ENCODE results near the gene TNFRSF25.
A peak's percentile ranks its signal among the peaks of the same experiment; 100 is the strongest.
"Not testable (repeated sequence)": the region's sequence is repeated elsewhere in the genome, so short reads cannot be mapped to it uniquely, and the experiment has no call there.

The TNFRSF25 gene

GRCh38 chr1:6444377-6444776 lies 21.6 kb downstream of the TNFRSF25 start:
- no peak for TF ChIP-seq ZFX (IDR thresholded peaks at IDR 0.05)
- TF ChIP-seq, protein P1, sequence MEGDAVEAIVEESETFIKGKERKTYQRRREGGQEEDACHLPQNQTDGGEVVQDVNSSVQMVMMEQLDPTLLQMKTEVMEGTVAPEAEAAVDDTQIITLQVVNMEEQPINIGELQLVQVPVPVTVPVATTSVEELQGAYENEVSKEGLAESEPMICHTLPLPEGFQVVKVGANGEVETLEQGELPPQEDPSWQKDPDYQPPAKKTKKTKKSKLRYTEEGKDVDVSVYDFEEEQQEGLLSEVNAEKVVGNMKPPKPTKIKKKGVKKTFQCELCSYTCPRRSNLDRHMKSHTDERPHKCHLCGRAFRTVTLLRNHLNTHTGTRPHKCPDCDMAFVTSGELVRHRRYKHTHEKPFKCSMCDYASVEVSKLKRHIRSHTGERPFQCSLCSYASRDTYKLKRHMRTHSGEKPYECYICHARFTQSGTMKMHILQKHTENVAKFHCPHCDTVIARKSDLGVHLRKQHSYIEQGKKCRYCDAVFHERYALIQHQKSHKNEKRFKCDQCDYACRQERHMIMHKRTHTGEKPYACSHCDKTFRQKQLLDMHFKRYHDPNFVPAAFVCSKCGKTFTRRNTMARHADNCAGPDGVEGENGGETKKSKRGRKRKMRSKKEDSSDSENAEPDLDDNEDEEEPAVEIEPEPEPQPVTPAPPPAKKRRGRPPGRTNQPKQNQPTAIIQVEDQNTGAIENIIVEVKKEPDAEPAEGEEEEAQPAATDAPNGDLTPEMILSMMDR (conservative IDR thresholded peaks at IDR 0.05) = no peak
- H3K27ac ChIP-seq = no peak overlapping the region

- TF ChIP-seq, protein P1 (conservative IDR thresholded peaks at IDR 0.05) = no peak
- TF ChIP-seq ZFX (IDR thresholded peaks at IDR 0.05) = no peak
- H3K27ac ChIP-seq = no peak overlapping the region
Measured at GRCh38 chr1:6443339-6444115, 22.4 kb downstream of the TNFRSF25 start.

GRCh38 chr1:6441586-6441985 lies 24.4 kb downstream of the TNFRSF25 start:
- TF ChIP-seq, protein P1 (conservative IDR thresholded peaks at IDR 0.05) = no peak
- no peak for TF ChIP-seq ZFX (IDR thresholded peaks at IDR 0.05)
- no peak overlapping the region for H3K27ac ChIP-seq

GRCh38 chr1:6440198-6441126 lies 25.5 kb downstream of the TNFRSF25 start:
- no peak overlapping the region for H3K27ac ChIP-seq
- no peak for TF ChIP-seq ZFX (IDR thresholded peaks at IDR 0.05)
- TF ChIP-seq, protein P1 (conservative IDR thresholded peaks at IDR 0.05) = peak; percentile 31

DNA sequence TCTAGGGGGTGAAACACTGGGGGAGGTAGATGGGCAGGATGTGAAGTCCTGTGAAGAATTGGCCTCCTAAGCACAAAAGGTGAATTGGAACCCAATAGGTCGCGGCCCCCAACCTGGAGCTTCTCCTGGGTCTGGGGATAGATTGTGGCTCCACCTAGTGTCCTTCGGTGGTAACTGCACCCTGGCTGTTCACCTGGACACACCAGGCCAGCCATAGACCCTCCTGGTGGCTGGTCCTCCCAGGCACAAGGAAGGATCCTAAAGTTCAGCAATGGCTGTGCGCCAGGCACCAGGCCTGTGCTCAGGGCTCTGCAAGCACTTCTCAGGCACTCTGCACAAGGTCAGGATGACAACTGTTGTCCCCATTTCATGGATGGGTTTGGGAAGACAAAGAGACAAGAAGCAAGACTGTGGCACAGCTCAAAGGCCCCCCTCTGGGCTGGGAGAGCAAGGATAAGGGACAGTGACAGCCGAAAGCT lies 27.9 kb downstream of the TNFRSF25 start:
- no peak for TF ChIP-seq ZFX (IDR thresholded peaks at IDR 0.05)
- TF ChIP-seq, protein P1 (conservative IDR thresholded peaks at IDR 0.05) = peak; percentile 95
- no peak overlapping the region for H3K27ac ChIP-seq

DNA sequence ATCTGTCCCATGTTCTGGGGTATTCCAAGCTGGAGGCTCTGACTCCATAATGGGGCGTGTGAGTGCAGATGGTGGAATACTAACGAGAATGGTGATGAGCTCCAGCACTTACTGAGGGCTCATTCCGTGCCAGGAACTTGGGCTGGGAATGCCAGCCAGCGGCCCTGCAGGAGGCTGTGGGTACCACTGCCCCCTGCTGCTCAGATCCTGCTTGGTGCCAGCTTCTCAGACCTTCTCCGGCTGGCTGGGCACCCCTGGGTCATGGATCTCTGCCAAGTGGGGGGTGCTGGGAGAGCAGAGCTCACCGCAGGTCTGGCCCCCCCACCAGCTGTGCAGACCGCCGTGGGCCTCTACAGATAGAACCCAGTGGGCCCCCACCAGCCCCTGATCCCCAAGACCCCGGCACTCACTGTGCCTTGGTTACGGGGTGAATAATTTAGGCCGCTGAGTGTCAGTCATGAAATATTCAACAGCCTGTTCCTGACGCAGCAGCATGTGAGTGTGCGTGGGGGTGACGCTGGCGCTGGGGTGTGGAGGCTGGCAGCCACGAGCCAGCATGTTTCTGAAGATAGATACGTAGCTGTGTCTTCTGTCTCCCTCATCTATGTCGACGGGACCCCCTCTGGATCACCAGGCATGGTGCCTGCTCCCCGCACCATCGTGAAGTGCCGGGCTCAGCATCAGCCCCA lies 28.8 kb downstream of the TNFRSF25 start:
- H3K27ac ChIP-seq = not testable (repeated sequence)

DNA sequence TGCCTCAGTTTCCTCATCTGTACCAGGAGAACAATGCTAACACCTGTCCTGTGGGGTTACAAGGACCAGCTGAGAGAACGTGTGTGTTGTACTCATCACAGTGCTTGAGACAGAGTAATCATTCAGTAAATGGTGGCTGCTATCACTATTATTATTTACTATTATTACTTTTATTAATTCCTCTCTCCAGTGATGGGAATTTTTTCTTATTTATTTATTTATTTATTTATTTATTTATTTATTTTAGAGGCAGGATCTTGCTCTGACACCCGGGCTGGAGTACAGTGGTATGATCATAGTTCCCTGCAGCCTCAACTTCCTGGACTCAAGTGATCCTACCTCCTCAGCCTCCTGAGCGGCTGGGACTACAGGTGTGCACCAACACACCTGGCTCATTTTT lies 29.7 kb downstream of the TNFRSF25 start:
- not testable (repeated sequence) for H3K27ac ChIP-seq

- TF ChIP-seq, protein P1 (conservative IDR thresholded peaks at IDR 0.05) = no peak
- TF ChIP-seq ZFX (IDR thresholded peaks at IDR 0.05) = no peak
- no peak overlapping the region for H3K27ac ChIP-seq
Measured at GRCh38 chr1:6435547-6435946, 30.4 kb downstream of the TNFRSF25 start.

Measured in C4-2B (cell line).